Suprapubic skin (tissue), 4 donors: Measurements from ENCODE around the gene EXOC1.

Experiments
- POLR2A ChIP-seq, 2 donors: fragments of 450-650 bp; IDR thresholded peaks; one replicate each; pipeline ENCODE4 v1.6.1; 2017; ENCODE audit warnings: antibody characterized with exemption in 2 of 2, mild to moderate bottlenecking in 2 of 2, moderate library complexity in 2 of 2
- POLR2AphosphoS5 ChIP-seq, 3 donors: sonication (generic); formaldehyde crosslinking; IDR thresholded peaks; one replicate each; pipeline ENCODE4 v1.6.1; 2017; ENCODE audit warnings: antibody characterized with exemption in 3 of 3
- TF ChIP-seq, protein P1 (sequence below), 2 donors: fragments of 200-600 bp in 1 of 2; fragments of 450-650 bp in 1 of 2; sonication (generic) in 1 of 2; IDR thresholded peaks; one replicate each; pipeline ENCODE4 v1.5.1; 2016 to 2019; ENCODE audit warnings: antibody characterized with exemption in 2 of 2, mild to moderate bottlenecking in 1 of 2, moderate library complexity in 1 of 2

DNA sequence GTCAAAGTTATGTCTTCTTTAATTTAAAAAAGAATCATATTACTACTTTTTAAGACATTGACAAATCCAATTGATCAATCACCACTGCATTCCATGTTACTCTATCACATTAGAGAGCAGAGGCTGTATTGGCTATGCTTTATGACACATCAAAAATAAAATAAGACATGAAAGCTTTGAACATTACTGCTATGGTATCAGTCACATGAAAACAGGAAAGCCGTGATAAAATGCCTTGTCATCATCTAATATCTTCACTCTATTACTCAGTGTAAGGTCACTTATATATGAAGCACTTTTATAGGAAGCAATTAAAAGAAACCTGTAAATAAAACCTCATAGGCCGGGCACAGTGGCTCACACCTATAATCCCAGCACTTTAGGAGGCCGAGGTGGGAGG lies 67.6 kb downstream of the EXOC1 start:
- TF ChIP-seq, protein P1, sequence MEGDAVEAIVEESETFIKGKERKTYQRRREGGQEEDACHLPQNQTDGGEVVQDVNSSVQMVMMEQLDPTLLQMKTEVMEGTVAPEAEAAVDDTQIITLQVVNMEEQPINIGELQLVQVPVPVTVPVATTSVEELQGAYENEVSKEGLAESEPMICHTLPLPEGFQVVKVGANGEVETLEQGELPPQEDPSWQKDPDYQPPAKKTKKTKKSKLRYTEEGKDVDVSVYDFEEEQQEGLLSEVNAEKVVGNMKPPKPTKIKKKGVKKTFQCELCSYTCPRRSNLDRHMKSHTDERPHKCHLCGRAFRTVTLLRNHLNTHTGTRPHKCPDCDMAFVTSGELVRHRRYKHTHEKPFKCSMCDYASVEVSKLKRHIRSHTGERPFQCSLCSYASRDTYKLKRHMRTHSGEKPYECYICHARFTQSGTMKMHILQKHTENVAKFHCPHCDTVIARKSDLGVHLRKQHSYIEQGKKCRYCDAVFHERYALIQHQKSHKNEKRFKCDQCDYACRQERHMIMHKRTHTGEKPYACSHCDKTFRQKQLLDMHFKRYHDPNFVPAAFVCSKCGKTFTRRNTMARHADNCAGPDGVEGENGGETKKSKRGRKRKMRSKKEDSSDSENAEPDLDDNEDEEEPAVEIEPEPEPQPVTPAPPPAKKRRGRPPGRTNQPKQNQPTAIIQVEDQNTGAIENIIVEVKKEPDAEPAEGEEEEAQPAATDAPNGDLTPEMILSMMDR (IDR thresholded peaks at IDR 0.05) = no peak
- no peak for TF ChIP-seq POLR2AphosphoS5 (IDR thresholded peaks at IDR 0.05)
- TF ChIP-seq POLR2A (IDR thresholded peaks at IDR 0.05) = no peak
